Umbilical cord (tissue), 2 donors: ENCODE measurements around the gene GSTM4. TPM values are rescaled to one million over a fixed set of nuclear protein-coding genes. Genes with fewer than 3 reads are reported as not detected.

Experiments
- DNase-seq: peaks from one replicate; pipeline ENCODE4 v3.0.0-alpha.2; 2015; ENCODE audit warnings: low spot score
- total RNA-seq: library from RNA; depleted of rRNA; stranded (reverse); fragments of >200 nt; gene quantifications from one replicate; pipeline ENCODE4 v1.2.3, GENCODE V29; 2014; ENCODE audit warnings: low replicate concordance; ENCODE audit not compliant: insufficient read depth

Gene GSTM4
- total RNA-seq = 6.5 TPM

- DNase-seq = peak; percentile 88
Observed at GRCh38 chr1:109655615-109656519, at the start of gene GSTM4. Gene GSTM4, plus strand, starts transcription at chr1:109656099. Its CDS starts 291 bp downstream, at chr1:109656390.

GRCh38 chr1:109609881-109610280 is 46.0 kb upstream of the GSTM4 start:
- no peak for DNase-seq

DNA sequence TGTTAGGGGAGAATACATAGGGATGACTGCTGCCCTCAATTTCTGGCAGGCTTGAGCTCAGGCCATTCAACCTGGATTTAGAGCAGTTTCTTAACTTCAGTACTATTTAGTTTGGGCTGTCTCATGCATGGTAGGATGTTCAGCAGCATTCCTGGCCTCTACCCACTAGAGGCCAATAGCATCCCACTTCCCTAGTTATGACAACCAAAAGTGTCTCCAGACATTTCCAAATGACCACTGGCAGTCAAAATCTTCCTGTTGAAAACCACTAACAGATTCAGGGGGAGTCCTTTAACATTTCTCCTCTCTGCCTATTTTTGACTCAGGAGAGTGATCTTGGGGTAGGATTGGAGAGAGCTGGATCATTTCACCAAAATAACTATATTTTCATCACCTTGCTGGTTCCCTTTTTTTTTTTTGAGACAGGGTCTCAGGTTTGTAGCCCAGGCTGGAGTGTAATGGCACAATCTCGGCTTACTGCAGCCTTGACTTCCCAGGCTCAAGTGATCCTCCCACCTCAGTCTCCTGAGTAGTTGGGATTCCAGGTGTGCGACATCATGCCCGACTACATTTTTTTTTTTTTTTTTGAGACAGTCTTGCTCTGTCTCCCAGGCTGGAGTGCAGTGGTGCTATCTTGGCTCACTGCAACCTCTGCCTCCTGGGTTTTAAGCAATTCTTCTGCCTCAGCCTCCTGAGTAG is 45.1 kb upstream of the GSTM4 start:
- no peak for DNase-seq

DNA sequence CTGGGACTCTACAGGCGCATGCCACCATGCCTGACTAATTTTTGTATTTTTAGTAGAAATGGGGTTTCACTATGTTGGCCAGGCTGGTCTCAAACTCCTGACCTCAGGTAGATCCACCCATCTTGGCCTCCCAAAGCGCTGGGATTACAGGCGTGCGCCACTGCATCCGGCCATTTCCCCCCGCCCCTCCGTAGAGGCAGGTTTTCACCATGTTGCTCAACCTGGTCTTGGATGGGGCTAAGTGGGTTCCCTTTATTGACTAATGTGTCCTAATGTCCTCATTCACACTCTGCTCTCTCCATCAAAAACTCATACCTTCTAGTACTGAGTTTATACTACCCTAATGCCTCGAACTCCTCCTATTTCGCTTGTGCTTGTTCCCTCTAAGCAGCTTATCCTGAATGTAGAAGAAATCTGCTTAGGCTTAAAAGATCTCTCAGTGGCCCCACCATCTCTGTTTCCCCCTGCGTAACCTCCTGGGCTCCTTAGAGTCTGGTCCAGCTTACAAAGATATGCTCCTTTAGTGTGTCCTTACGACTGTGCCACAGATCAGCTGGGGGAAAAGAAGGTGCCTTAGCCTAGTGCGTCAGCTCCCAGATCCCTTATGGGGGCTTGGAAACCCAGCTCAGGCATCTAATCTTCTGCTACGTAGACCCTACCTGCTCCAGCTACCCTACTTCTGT is 44.5 kb upstream of the GSTM4 start:
- DNase-seq = no peak

DNA sequence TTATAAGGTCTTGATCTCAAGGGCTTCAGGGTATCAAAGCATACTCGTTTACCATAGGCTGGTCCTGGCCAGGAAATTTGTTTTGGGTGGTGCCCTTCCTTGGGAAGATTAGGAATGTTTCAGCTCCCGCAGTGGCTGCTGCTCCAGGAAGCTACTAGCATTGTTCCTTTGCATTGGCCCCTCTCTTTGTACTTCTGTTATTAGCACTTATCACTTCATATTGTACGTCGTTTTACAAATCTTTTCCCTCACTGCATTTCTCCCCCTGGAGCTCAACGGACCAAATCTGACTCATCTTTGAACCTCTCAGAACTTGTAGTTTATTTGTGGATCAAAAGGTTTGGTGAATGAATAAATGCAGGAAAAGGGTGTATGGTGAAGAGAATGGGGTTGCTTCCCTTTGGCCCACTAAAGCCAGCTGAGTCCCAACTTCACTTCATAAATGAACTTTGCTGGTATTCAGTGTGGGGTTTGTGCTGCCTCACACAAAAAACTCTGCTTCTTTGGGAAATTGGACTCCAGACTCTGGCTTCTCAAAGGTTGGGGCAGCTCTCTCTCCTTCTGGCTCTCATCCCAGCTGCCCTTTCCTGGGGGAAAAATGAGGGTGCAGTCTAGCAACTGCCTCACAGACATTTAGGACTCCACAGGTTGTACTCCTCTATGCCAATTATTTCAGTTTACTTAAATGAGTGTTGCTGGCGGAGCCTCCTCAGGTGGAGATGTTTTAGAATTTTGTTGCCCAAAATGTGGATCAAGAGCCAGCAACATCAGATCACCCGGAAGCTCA is 42.3 kb upstream of the GSTM4 start:
- peak; percentile 80 for DNase-seq

DNA sequence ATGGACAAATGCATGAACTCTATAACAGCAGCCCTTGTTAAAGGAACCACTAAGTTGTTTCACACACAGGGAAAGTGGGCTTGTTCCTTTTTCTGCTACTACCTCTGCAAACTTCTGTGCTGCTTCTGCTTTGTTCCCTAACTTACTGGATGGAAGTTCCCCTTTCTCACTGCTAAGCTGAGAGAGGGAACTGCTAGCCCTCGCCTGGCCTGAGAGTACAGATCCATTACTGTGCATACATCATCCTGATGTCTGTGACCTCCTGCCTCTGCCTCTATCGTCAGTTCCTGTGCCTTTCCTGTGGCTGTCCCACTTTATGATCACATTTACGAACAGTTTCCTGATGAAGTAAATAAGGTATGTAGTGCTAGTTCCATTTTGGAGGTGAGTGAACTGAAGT is 40.0 kb upstream of the GSTM4 start:
- peak; percentile 38 for DNase-seq

GRCh38 chr1:109616391-109616790 is 39.5 kb upstream of the GSTM4 start:
- DNase-seq = no peak

DNA sequence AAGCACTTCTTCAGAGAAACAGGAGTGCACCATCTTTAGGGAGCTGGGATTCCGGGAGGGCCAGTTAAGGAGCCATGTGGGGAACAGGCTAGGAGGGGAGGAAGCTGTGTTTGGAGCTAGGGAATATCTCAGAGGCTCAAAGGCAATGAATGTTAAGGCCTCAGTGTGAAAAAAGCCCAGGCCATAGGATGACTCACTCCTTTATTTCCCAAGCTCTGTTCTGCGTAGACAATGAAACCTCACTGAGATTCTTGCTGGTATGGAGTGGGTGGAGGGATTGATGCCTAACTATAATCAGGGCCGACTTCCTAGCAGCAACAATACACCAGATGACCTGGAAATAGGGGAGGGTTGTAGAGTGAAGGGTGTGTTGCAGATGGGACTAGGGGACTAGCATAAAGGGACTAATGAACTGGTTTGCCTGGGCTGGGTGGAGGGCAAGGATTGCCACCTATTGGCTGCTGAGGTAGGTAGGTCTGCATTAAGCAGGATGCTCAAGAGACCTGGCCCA is 38.6 kb upstream of the GSTM4 start:
- peak; percentile 71 for DNase-seq

- DNase-seq = no peak
Observed at GRCh38 chr1:109618661-109619575, 37.0 kb upstream of the GSTM4 start.

DNA sequence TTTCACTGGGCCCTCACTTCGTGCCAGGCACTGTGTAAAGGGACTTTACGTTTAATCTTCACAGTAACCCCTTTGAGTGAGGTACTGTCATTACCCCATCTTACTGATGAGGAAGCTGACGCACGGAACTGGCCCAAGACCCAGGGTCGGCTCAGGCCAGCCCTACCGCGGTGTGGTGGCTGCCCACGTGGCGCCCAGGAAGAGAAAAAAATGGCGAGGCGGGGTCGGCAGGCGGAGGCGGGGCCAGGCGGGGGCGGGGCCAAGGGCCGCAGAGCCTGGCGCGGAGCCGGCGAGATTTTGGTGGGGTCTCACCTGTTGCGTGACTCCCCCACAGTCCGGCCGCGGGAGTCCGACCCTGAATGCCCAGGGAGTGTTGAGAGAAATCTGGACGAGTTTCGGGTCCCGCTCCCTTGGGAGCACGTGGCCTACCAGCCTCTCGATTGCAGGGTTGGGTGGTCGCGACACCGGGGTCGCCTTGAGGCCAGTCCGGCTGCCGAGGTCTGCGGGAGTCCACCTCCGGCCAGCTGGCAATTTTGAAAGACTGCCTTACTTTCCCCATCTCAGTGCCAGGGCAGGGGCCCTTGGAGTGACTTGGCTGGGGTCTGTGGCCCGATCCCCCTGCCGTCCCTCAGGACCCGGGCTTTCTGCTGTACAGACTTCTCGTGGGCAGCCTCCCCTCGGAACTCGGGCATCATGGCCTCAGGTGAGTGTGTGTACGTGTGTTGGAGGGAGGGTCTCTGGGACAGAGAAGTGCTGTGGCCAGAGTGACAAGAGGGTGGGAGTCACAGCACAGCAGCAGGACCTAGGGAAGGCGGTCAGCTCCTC is 36.1 kb upstream of the GSTM4 start, which contains the start of the genes AMPD2 and GNAT2:
Gene AMPD2, plus strand, starts transcription at position 262 of the 825 bp plus-strand sequence. CDS start 1,339 bp downstream, outside the sequence.
Gene GNAT2, minus strand, starts transcription at position 41 of the 825 bp plus-strand sequence. CDS start 6,746 bp downstream, outside the sequence.
- peak; percentile 76 for DNase-seq

DNA sequence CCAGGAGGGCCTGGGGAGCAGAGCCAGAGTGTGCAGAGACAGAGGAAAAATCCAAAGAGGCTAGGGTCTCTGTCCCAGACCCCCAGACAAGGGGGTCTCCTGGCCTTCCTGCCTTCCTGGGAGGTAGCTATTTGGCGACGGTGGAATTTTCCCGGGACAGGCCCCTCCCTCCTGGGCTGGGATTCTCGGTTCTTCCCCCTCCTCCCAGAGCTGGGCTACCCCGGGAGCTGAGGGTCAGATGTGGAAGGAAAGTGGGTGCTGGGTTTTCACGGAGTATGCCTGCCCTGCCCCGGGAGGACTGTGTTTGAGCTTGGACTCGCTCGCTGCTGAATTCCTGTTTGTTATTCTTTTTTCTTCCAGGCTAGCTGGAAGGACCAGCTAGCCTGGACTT is 35.5 kb upstream of the GSTM4 start:
- DNase-seq = peak; percentile 88

- DNase-seq = peak; percentile 99
Observed at GRCh38 chr1:109620841-109621286, 35.0 kb upstream of the GSTM4 start.

DNA sequence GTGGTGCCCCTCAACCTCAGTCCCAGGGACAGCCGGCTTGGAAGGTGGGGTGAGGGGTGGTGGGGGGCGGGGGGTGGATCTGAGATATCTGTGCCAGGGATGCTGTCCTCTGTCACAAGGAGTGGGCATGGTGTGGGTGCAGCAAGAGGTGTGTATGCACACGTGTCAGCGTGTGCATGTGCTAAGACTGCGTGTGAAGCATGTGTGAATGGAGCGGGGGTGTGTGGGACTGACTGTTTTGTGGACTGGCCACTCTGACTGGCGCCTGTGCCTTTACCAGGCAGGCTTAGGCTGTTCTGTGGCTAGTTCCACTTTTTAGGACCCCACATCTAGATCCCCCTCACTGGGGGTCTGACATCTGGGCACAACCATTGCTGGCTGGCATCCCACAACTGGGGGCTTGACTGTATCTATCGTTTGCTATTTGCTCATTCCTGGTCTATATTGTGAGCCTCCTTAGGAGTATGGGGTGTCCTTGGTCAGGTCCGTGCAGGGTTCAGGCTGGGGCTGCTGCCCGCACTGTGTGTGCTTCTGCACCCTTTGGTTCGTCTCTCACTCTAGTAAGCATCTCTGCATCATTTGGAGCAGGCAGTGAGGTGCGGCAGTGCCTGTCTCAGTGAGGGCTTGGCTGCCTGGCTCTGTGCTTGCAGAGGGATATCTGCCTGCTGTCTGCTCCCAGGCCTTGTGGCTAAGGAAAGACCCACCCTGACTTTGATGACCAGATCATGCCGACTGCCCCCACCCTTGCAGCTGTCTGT is 34.3 kb upstream of the GSTM4 start:
- peak; percentile 46 for DNase-seq

GRCh38 chr1:109622137-109622892 is 33.6 kb upstream of the GSTM4 start:
- no peak for DNase-seq

DNA sequence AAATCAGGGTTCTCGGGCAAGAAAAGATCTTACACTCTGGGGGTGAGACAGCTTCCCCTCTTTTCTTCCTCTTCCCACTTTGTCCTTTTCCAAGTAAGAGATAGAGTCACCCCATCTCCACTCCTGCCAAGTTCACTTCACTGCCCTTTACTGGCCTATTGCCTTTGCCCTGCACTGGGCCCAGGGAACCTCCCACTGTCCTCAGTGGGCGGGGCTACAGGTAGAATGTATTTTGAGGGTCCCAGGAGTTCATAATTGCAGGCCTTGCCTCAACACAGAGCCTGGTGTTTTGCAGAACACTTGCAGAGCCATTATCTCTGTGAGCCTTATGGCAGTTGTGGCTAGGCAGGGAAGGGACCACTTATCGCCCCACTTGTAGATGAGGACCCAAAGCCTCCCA is 33.0 kb upstream of the GSTM4 start:
- DNase-seq = no peak

GRCh38 chr1:109623601-109624161 is 32.2 kb upstream of the GSTM4 start:
- peak; percentile 91 for DNase-seq
